Stimulated activated CD4-positive, alpha-beta T cell treated with anti-CD3 and anti-CD28 coated beads, Interleukin-12 subunit alpha, Interleukin-12 subunit beta, amount 100 ng/mL, for 24 hours (primary cell): ENCODE results near the gene CANT1.

ENCODE experiments used
- DNase-seq, 2 experiments: peaks; one replicate each; pipeline ENCODE4 v3.0.0-alpha.2; 2020; ENCODE audit warnings: low read depth in 2 of 2

Gene CANT1

DNA sequence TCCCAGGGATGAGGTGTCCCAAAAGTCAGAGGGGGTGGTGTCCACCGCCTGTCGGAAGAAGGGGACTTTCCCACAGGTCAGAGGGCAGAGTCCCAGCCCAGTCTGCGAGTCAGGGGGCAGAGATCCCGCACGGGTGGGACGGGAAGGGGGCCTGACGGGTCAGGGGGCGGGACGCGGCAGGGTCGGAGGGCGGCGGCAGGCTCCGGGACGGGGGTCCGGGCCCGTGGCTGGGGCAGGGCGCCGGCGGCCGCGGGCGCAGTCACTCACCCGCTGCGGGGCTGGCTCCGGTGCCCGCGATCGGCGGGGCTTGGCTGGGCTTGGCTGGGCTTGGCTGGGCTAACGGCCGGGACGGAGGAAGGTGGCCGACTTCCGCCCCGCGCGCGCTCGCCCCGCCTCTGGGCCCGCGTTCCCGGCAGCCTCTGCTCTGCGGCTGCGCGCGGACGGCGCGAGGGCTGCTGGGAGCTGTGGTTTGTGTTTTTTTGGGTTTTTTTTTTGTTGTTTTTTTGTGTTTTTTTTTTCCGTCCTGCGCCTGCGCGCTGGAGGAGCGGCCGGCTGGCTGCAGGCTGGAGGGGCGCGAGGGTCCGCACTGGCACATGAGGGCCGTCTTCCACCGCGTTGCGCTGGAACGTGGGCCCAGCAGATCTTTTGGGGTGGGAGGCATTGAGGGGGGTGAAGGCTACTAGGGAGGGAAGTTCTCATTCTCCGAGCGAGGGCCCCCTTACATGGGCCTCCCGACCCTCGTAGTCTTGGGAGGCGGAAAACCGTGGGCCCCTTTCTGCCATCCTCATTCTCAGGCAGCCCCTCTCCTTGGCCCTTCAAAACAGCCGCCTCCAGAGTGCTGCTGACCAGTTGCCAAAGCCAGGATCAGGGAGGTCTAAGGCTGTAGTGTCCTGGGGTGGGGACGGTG, at the start of gene CANT1:
Gene CANT1 (minus strand): TSS at position 368 of the 907 bp plus-strand sequence. CDS start 12,142 bp downstream, outside the sequence.
- peak; percentile 64 to 70 for DNase-seq

- DNase-seq, result no peak
Measured at GRCh38 chr17:79057737-79058385, 48.3 kb upstream of the CANT1 start.

- DNase-seq, result no peak
Measured at GRCh38 chr17:79055197-79055596, 45.6 kb upstream of the CANT1 start.

- DNase-seq, result no peak
Measured at GRCh38 chr17:79054200-79054960, 44.8 kb upstream of the CANT1 start.

DNA sequence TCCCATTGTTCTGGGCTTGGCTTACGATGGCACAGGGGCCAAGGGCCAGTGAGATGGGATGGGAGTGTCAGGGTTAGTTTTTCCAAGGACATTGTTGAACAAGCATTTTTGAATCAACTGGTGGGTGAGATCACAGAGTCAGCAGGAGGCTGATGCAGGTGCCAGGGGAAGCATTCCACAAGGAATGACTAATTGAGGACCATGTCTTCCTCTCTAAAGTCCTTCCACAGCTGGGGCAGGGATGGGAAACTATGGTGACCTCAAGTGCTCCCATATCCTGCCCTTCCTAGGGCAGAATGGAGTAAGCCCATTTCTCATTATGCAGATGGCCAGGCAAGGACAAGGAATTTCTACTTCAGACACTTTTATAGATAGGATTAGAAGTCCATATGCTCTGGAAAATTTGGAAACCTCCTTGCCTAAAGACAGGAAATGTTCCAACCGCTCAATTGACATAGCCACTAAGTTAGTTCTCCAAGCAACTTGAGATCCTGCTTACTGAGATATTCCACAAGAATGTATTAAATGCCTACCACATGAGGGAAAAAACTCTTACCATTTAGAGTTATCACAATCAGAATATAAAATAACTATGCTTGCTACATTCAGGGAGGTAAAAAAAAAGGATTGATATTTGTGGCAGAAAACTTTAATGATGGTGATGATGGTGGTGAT, 43.8 kb upstream of the CANT1 start:
- no peak for DNase-seq

GRCh38 chr17:79052131-79052530, 42.6 kb upstream of the CANT1 start:
- DNase-seq, result no peak

DNA sequence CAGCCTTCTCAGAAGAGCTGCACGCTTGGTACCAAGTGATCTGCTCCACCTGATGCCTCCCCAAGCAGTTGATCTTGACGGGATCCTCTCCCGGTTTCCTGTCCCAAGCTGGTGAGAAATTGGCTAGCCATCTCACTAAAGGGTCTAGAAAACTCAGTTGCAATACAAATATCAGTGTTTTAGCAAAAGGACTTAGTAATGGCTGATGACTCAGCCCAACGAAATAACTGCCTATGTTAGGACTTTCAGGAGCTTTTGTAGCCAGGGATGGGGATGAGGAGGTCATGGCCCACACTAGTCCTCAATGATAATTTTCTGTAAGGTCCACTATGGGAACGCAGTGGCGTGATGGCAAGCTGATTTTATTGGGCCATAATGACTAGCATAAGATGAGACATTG, 41.7 kb upstream of the CANT1 start:
- no peak for DNase-seq

DNA sequence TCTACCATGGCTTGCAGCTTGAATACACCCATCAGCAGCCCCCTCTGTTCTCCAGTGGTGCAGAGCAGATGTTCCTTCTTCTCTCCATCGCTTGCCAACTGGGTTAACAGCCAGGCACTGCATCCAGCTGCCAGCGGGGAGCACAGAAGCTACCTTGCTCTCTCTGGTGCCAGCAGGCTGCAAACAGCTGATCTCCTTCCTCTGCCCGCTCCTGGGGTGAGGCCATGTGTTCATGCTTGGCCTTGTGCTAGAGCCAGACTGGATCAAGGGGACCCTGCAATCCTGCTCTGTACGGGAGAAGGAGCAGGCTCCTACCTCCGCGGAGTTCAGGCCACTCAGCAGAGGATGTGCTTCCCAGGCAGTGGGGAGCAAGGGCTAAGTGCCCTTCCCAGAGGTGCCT, 41.0 kb upstream of the CANT1 start:
- DNase-seq, result no peak

GRCh38 chr17:79049821-79050220, 40.3 kb upstream of the CANT1 start:
- DNase-seq, result no peak

DNA sequence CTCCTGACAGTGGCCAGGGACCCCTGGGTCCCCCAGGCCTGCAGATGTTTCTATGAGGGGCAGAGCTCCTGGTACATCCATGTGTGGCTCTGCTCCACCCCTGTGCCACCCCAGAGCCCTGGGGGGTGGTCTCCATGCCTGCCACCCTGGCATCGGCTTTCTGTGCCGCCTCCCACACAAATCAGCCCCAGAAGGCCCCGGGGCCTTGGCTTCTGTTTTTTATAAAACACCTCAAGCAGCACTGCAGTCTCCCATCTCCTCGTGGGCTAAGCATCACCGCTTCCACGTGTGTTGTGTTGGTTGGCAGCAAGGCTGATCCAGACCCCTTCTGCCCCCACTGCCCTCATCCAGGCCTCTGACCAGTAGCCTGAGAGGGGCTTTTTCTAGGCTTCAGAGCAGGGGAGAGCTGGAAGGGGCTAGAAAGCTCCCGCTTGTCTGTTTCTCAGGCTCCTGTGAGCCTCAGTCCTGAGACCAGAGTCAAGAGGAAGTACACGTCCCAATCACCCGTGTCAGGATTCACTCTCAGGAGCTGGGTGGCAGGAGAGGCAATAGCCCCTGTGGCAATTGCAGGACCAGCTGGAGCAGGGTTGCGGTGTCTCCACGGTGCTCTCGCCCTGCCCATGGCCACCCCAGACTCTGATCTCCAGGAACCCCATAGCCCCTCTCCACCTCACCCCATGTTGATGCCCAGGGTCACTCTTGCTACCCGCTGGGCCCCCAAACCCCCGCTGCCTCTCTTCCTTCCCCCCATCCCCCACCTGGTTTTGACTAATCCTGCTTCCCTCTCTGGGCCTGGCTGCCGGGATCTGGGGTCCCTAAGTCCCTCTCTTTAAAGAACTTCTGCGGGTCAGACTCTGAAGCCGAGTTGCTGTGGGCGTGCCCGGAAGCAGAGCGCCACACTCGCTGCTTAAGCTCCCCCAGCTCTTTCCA, 39.5 kb upstream of the CANT1 start:
- DNase-seq, result no peak

GRCh38 chr17:79047923-79048825, 38.6 kb upstream of the CANT1 start:
- no peak for DNase-seq

DNA sequence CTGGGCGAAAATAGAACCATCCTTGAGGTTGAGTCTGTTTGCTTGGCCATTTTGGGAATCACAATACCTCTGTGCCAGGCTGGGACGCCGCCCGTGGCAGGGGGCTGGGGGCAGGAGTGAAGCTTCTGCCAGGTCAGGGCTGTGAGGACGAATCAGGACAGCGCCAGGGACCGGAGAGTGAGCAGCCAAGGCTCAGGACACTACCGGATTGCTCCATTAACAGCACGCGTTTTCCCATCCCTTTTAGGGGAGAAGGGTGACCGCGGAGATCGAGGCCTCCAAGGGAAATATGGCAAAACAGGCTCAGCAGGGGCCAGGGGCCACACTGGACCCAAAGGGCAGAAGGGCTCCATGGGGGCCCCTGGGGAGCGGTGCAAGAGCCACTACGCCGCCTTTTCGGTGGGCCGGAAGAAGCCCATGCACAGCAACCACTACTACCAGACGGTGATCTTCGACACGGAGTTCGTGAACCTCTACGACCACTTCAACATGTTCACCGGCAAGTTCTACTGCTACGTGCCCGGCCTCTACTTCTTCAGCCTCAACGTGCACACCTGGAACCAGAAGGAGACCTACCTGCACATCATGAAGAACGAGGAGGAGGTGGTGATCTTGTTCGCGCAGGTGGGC, 37.8 kb upstream of the CANT1 start:
- DNase-seq, result no peak

GRCh38 chr17:79046916-79047280, 37.3 kb upstream of the CANT1 start:
- no peak for DNase-seq

DNA sequence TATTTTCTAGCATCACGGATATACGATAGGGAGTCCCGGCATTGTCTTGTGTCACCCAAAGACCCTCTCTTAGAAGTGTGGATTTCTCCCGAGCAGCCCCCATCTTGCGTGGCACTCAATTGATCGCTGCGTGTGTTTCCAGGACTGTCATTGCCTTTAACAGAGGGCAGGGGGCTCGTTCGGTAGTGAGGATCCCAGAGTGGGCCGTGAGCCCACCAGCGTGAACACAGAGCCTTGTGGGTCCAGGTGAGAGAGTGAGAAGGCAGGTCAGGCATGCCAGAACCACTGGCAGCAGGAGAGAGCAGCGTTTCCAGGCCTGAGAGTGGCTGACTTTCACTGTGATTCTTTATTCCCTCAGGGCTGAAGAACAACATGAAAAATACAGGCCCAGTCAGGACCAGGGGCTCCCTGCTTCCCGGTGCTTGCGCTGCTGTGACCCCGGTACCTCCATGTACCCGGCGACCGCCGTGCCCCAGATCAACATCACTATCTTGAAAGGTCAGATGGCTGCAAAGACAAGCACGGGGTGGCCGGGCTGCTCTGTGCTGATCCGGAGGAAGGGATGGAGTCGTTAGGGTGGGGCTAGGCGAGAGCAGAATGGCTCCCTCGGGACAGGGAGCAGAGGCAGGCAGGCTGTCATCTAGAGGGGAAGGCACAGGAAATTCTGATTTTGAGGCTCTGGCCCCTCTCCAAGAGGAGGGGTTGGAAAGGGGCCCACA, 36.8 kb upstream of the CANT1 start:
- no peak for DNase-seq

DNA sequence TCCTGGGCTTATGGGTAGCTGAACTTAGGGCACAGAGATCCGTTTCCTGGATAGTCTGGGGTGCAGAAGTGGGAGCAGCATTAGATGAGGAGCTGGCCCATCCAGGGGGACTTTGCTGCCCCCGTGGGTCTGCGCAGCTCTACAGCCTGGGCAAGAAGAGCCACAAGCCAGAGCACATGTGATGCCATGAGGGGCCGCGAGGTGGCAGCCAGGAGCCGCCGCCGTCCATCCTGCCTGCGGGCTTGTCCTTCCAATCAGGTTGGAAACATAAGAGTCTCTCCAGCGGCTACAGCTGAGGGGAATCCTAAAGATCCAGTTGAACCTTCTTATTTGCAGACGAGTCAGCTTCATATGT, 36.3 kb upstream of the CANT1 start:
- DNase-seq, result peak; percentile 39 to 62

- no peak for DNase-seq
Measured at GRCh38 chr17:79045001-79045729, 35.6 kb upstream of the CANT1 start.

DNA sequence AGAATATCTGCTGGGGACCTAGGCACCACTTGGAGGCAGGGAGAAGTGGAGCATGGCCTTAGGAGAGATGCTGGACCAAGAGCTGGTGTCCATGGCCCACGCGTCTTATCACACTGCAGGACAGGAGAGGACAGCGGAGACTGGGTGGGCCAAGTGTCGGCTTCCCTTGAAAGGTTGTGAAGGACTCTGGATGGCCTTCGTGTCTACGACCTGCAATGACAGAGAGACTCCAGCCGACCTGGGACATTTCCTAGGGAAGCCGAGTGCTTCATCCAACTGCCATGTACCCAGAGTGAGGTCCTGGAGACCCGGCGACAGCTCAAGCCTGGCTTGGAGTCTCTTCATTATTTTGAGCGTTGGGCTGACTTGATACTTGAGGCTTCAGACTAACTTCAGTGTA, 34.9 kb upstream of the CANT1 start:
- no peak for DNase-seq

- no peak for DNase-seq
Measured at GRCh38 chr17:79043931-79044320, 34.4 kb upstream of the CANT1 start.
